Right lobe of liver (tissue), 6 donors: ENCODE results near the gene FKBP1A. TPM values are rescaled to one million over a fixed set of nuclear protein-coding genes. Genes with fewer than 3 reads are reported as not detected.

Experiments
- ATAC-seq, 4 donors: fragments of 200-7000 bp; cut with Tn5 transposase; one replicate each; pipeline ENCODE4 v1.9.1; 2020; ENCODE audit warnings: mild to moderate bottlenecking in 4 of 4, moderate library complexity in 4 of 4
- DNase-seq, 3 donors: peaks; one replicate each; pipeline ENCODE4 v3.0.0-alpha.2; 2020
- H3K27ac ChIP-seq, 3 donors: fragments of 200-600 bp; one replicate each; pipeline ENCODE4 v1.8.0; 2022
- H3K27me3 ChIP-seq, 2 donors: fragments of 200-600 bp; one replicate each; pipeline ENCODE4 v1.8.0; 2022
- H3K36me3 ChIP-seq, 4 donors: fragments of 200-600 bp; sonication (generic) in 1 of 4; one replicate each; pipeline versions ENCODE4 v1.5.1 to v1.8.0; 2017 to 2022; ENCODE audit warnings: control low read depth in 1 of 4
- H3K4me1 ChIP-seq, 4 donors: fragments of 200-600 bp; sonication (generic) in 1 of 4; one replicate each; pipeline versions ENCODE4 v1.5.1 to v1.8.0; 2017 to 2022; ENCODE audit warnings: control low read depth in 1 of 4
- H3K4me3 ChIP-seq, 3 donors: fragments of 200-600 bp; one replicate each; pipeline ENCODE4 v1.8.0; 2022
- H3K9me3 ChIP-seq, 4 donors: fragments of 200-600 bp; sonication (generic) in 1 of 4; one replicate each; pipeline versions ENCODE4 v1.5.1 to v1.8.0; 2017 to 2022; ENCODE audit warnings: control low read depth in 1 of 4
- POLR2A ChIP-seq: fragments of 450-650 bp; IDR thresholded peaks from one replicate; pipeline ENCODE4 v1.6.1; 2017; ENCODE audit warnings: antibody characterized with exemption, mild to moderate bottlenecking
- WGBS: methylation state at CpG from one replicate; pipeline ENCODE4 v1.1.6; 2018; ENCODE audit warnings: low coverage, low lambda C conversion rate; ENCODE audit not compliant: insufficient coverage; ENCODE audit errors: missing lambda C conversion rate; 5-methylcytosine and 5-hydroxymethylcytosine counted together
- intact Hi-C, 2 donors: fragments of 100-400 bp; cut with DNase I; formaldehyde crosslinking; loops; one replicate each; pipeline versions ENCODE4 v1.11.2 to v1.14.1; 2022
- total RNA-seq, 6 experiments: library from RNA; depleted of rRNA in 2 of 6; stranded (reverse); fragments of >200 nt in 2 of 6; fragmentation: NEBNext Ultra II Directional in 3 of 6; extraction: Animal tissue kit (Norgen Biotek cat#: 25700) in 3 of 6; gene quantifications; one replicate each; pipeline versions ENCODE4 v1.1.0 to v1.2.4, GENCODE V29; 2016 to 2023
- TF ChIP-seq, protein P1 (sequence below), 4 donors: fragments of 200-600 bp in 3 of 4; fragments of 450-650 bp in 1 of 4; IDR thresholded peaks; one replicate each; pipeline versions ENCODE4 v1.5.1 to v1.8.0; 2016 to 2022; ENCODE audit warnings: antibody characterized with exemption in 4 of 4, mild to moderate bottlenecking in 2 of 4
- donor health status: DM: no; HTN: yes; CAD: no.
- donor health status: DM: no; HTN: no; CAD: no.
- donor health status: DM: no; HTN: no; CAD: no.
- donor health status: DM: no; HTN: yes; CAD: no.
- donor health status: DM: no; HTN: yes; CAD: no.

FKBP1A gene
- total RNA-seq, 6 experiments from 2014 or later = 56.9 to 86.9 (median 63.4) TPM

DNA sequence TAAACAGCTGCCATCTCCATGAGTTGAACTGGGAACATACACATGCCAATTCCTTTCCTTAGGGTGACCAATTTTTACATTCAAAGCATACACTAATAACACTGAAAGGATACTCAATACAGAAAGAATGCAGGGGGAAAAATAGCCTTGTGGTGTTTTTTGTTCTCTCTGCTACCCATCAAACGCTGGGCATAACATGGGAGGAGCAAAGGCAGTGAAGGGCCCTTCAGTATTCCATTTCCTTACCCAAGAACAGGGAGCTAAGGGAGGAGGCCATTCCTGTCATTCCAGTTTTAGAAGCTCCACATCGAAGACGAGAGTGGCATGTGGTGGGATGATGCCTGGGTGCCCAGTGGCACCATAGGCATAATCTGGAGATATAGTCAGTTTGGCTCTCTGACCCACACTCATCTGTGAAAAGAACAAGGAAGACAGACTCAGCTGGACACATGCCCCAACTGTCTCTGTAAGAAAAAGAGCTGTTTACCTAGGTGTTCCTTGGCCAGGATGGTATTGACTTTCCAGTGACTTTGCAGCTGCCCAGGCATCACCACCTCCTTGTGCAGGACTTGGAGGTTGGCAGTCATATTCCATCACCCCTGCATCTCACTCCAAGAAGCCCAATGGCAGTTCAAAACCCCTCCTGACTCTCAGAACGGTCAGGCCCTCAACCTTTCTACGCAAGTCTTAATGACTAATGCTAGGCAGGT, 20.9 kb downstream of the FKBP1A start:
- Histone ChIP-seq H3K4me1 (peaks cover 0 to 9% (median under 1%) of the 10 kb centered on the region in 4 donors), H3K4me3 (no peak overlapping the region), H3K9me3 (no peaks in the 10 kb centered on the region), H3K27me3 (no peaks in the 10 kb centered on the region), H3K36me3 (peaks cover 0 to 11% (median 5%) of the 10 kb centered on the region in 4 donors), H3K27ac (no peak overlapping the region)
- DNase-seq = no peak
- 98% methylated on average over 3 of the region's 5 CpGs for WGBS
- ATAC-seq = no peak
- intact Hi-C loops = no loop called here
- no peak for TF ChIP-seq POLR2A
- TF ChIP-seq, protein P1, sequence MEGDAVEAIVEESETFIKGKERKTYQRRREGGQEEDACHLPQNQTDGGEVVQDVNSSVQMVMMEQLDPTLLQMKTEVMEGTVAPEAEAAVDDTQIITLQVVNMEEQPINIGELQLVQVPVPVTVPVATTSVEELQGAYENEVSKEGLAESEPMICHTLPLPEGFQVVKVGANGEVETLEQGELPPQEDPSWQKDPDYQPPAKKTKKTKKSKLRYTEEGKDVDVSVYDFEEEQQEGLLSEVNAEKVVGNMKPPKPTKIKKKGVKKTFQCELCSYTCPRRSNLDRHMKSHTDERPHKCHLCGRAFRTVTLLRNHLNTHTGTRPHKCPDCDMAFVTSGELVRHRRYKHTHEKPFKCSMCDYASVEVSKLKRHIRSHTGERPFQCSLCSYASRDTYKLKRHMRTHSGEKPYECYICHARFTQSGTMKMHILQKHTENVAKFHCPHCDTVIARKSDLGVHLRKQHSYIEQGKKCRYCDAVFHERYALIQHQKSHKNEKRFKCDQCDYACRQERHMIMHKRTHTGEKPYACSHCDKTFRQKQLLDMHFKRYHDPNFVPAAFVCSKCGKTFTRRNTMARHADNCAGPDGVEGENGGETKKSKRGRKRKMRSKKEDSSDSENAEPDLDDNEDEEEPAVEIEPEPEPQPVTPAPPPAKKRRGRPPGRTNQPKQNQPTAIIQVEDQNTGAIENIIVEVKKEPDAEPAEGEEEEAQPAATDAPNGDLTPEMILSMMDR (IDR thresholded peaks at IDR 0.05) = no peak

DNA sequence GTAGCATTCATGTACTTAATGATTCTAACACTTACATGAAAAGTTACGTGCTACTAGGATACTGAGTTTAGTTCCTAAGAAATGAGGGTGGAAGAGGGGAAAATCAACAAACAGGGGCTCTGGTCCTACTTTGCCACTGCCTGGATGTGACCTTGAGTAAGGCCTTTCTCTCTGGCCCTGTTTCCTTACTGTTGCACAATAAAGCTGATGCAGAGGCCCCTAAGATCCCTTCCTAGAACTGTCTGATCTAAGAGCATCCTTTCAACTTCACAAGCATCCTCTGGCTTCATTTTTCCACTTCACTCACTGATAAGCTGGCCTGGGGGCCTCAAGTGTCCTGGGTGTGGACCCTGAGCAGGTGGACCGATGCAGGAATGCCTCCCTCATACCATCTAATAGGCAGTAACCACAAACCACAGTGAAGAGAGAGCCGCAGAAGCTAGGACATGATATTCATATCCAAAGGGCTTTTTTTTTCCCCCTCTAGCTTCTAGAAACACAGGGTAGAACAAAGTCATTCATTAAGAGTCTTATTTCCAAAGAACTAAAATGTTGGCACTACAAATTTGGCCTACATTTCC, 21.6 kb downstream of the FKBP1A start:
- TF ChIP-seq, protein P1 (IDR thresholded peaks at IDR 0.05) = no peak
- no peak for TF ChIP-seq POLR2A
- no peaks in the 10 kb centered on the region for H3K27me3 ChIP-seq
- no peak overlapping the region for H3K4me3 ChIP-seq
- DNase-seq (no peak), ATAC-seq (no peak)
- no peaks in the 10 kb centered on the region for H3K9me3 ChIP-seq
- peaks cover 0 to 6% (median 0%) of the 10 kb centered on the region in 4 donors for H3K4me1 ChIP-seq
- intact Hi-C loops = no loop called here
- WGBS = 73% methylated on average over 3 of the region's 3 CpGs
- H3K36me3 ChIP-seq = peaks cover 0 to 11% (median 5%) of the 10 kb centered on the region in 4 donors
- H3K27ac ChIP-seq = no peak overlapping the region

DNA sequence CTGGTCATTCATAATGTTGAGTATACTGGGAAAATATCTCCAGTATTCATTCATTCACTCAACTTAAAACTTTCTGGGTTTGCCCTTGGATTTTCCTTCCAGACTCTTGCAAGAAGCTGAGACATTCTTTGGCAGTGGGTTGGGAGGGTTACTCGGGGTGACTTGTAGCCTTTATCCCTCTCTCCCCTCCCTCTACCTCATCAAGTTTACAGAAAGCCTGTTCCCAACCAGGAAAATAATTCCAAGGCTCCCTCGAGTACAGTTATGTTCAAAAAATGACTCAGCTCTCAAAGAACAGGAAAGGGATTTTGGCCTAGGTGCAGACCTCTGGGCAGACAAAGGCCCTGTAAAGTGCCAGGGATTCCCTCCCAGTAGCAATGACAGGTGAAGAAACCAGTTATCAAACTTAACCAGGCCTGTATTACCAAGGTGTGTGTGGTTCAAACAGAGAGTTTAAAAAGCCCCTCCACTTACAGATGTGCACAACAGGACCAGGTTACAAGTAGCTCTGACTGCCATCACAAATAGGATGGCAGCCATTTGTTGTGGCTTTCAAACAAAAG, 22.2 kb downstream of the FKBP1A start:
- Histone ChIP-seq H3K4me1 (peaks cover 0 to 6% (median 0%) of the 10 kb centered on the region in 4 donors), H3K36me3 (peaks cover 0 to 11% (median 5%) of the 10 kb centered on the region in 4 donors), H3K27ac (no peak overlapping the region), H3K4me3 (no peak overlapping the region), H3K27me3 (no peaks in the 10 kb centered on the region), H3K9me3 (no peaks in the 10 kb centered on the region)
- DNase-seq (no peak), ATAC-seq (no peak)
- intact Hi-C loops = no loop called here
- 79% methylated on average over 2 of the region's 2 CpGs for WGBS
- no peak for TF ChIP-seq POLR2A
- TF ChIP-seq, protein P1 (IDR thresholded peaks at IDR 0.05) = no peak

DNA sequence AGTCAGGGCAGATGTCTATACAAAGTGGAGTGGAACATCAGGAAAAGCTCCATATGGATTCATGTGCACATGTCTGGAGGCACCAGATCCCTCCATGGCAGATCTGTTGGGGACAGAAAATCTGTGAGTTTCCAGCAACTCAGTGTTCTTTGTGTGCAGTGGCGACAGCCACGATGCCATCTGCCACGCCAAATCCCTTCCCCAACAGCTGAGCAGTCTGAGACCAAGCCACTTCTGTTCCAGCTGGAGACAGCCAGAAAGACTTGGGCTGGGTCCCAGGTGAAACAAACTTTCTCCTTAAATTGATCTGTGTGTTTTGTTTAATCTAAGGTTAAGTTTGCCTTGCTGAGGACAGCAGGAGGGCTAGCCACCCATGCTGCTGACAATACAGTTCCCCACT, 22.9 kb downstream of the FKBP1A start:
- ATAC-seq (no peak), DNase-seq (no peak)
- intact Hi-C loops = no loop called here
- Histone ChIP-seq H3K9me3 (no peaks in the 10 kb centered on the region), H3K4me1 (peaks cover 0 to 6% (median 0%) of the 10 kb centered on the region in 4 donors), H3K36me3 (peaks cover 0 to 11% (median 5%) of the 10 kb centered on the region in 4 donors), H3K4me3 (no peak overlapping the region), H3K27ac (no peak overlapping the region), H3K27me3 (no peaks in the 10 kb centered on the region)
- no peak for TF ChIP-seq POLR2A
- TF ChIP-seq, protein P1 (IDR thresholded peaks at IDR 0.05) = no peak
- WGBS = no CpG with 5 or more reads among the region's 3 CpGs
